ENCODE measurements around the gene HPSE2. TPM values are rescaled to one million over a fixed set of nuclear protein-coding genes. Genes with fewer than 3 reads are reported as not detected.

HPSE2 gene
- total RNA-seq, 2 experiments from 2014 or later: not detected

GRCh38 chr10:98488669-98489430 lies 746.8 kb downstream of the HPSE2 start:
- H3K27ac Mint-ChIP-seq: no peak overlapping the region
- H3K36me3 Mint-ChIP-seq (ENCODE audit: low read depth): no peaks in the 10 kb centered on the region
- ATAC-seq (no peak), DNase-seq (no peak)
- no peak overlapping the region for H3K4me3 Mint-ChIP-seq
- H3K9me3 Mint-ChIP-seq (ENCODE audit: insufficient read depth): no peaks in the 10 kb centered on the region
- CTCF ChIA-PET: interaction anchor here (1.0 kb wide), 1 partner anchor 22 kb away, joined by 3 read pairs; no protein-coding TSS in a partner anchor
- H3K4me1 Mint-ChIP-seq (ENCODE audit: low read depth): peaks cover 2% of the 10 kb centered on the region
- peaks cover 8% of the 10 kb centered on the region for H3K27me3 Mint-ChIP-seq (ENCODE audit: low read depth)
- POLR2A ChIA-PET: interaction anchor here (0.6 kb wide), 1 partner anchor 207 kb away, joined by 3 read pairs; no protein-coding TSS in a partner anchor

- Mint-ChIP-seq H3K27ac (no peak overlapping the region), H3K27me3 (ENCODE audit: low read depth) (peaks cover 7% of the 10 kb centered on the region), H3K4me3 (no peak overlapping the region), H3K4me1 (ENCODE audit: low read depth) (peaks cover 3% of the 10 kb centered on the region), H3K36me3 (ENCODE audit: low read depth) (no peaks in the 10 kb centered on the region), H3K9me3 (ENCODE audit: insufficient read depth) (peaks cover 5% of the 10 kb centered on the region)
- no peak for ATAC-seq
- ChIA-PET CTCF (interaction anchor here (0.8 to 1.0 kb wide), 2 partner anchors 19 to 21 kb away, joined by 3 read pairs; no protein-coding TSS in a partner anchor), POLR2A (no interaction called here)
- no peak for DNase-seq
Measured at GRCh38 chr10:98487649-98488048, 748.0 kb downstream of the HPSE2 start.

GRCh38 chr10:98486421-98486820 lies 749.2 kb downstream of the HPSE2 start:
- peaks cover 7% of the 10 kb centered on the region for H3K27me3 Mint-ChIP-seq (ENCODE audit: low read depth)
- no peaks in the 10 kb centered on the region for H3K36me3 Mint-ChIP-seq (ENCODE audit: low read depth)
- H3K9me3 Mint-ChIP-seq (ENCODE audit: insufficient read depth): peaks cover 5% of the 10 kb centered on the region
- DNase-seq (no peak), ATAC-seq (no peak)
- no peak overlapping the region for H3K4me3 Mint-ChIP-seq
- ChIA-PET POLR2A (no interaction called here), CTCF (no interaction called here)
- H3K4me1 Mint-ChIP-seq (ENCODE audit: low read depth): peaks cover 13% of the 10 kb centered on the region
- no peak overlapping the region for H3K27ac Mint-ChIP-seq

GRCh38 chr10:98485959-98486358 lies 749.7 kb downstream of the HPSE2 start:
- DNase-seq (no peak), ATAC-seq (no peak)
- Mint-ChIP-seq H3K9me3 (ENCODE audit: insufficient read depth) (peaks cover 5% of the 10 kb centered on the region), H3K27ac (no peak overlapping the region), H3K4me3 (no peak overlapping the region), H3K36me3 (ENCODE audit: low read depth) (no peaks in the 10 kb centered on the region), H3K27me3 (ENCODE audit: low read depth) (peaks cover 7% of the 10 kb centered on the region), H3K4me1 (ENCODE audit: low read depth) (peaks cover 13% of the 10 kb centered on the region)
- ChIA-PET CTCF (no interaction called here), POLR2A (no interaction called here)

- Mint-ChIP-seq H3K4me1 (ENCODE audit: low read depth) (peaks cover 17% of the 10 kb centered on the region), H3K4me3 (no peak overlapping the region), H3K27me3 (ENCODE audit: low read depth) (peaks cover 9% of the 10 kb centered on the region), H3K9me3 (ENCODE audit: insufficient read depth) (peaks cover 5% of the 10 kb centered on the region), H3K36me3 (ENCODE audit: low read depth) (no peaks in the 10 kb centered on the region), H3K27ac (no peak overlapping the region)
- ATAC-seq (no peak), DNase-seq (no peak)
- ChIA-PET CTCF (no interaction called here), POLR2A (no interaction called here)
Measured at GRCh38 chr10:98483658-98484057, 752.0 kb downstream of the HPSE2 start.

- ATAC-seq (no peak), DNase-seq (no peak)
- Mint-ChIP-seq H3K36me3 (ENCODE audit: low read depth) (no peaks in the 10 kb centered on the region), H3K4me1 (ENCODE audit: low read depth) (peaks cover 19% of the 10 kb centered on the region), H3K27ac (peak overlapping the region; percentile 76), H3K4me3 (no peak overlapping the region), H3K9me3 (ENCODE audit: insufficient read depth) (peaks cover 5% of the 10 kb centered on the region), H3K27me3 (ENCODE audit: low read depth) (peaks cover 9% of the 10 kb centered on the region)
- ChIA-PET POLR2A (no interaction called here), CTCF (interaction anchor here (3.8 kb wide), 1 partner anchor 14 kb away, joined by 17 read pairs; no protein-coding TSS in a partner anchor)
Measured at GRCh38 chr10:98482096-98482495, 753.6 kb downstream of the HPSE2 start.

GRCh38 chr10:98481404-98481945 lies 754.2 kb downstream of the HPSE2 start:
- no peak overlapping the region for H3K4me3 Mint-ChIP-seq
- peaks cover 5% of the 10 kb centered on the region for H3K9me3 Mint-ChIP-seq (ENCODE audit: insufficient read depth)
- no peak for ATAC-seq
- ChIA-PET POLR2A (no interaction called here), CTCF (interaction anchor here (3.8 kb wide), 1 partner anchor 14 kb away, joined by 17 read pairs; no protein-coding TSS in a partner anchor)
- H3K27me3 Mint-ChIP-seq (ENCODE audit: low read depth): peaks cover 9% of the 10 kb centered on the region
- no peak overlapping the region for H3K27ac Mint-ChIP-seq
- DNase-seq: no peak
- no peaks in the 10 kb centered on the region for H3K36me3 Mint-ChIP-seq (ENCODE audit: low read depth)
- peaks cover 19% of the 10 kb centered on the region for H3K4me1 Mint-ChIP-seq (ENCODE audit: low read depth)

- peaks cover 19% of the 10 kb centered on the region for H3K4me1 Mint-ChIP-seq (ENCODE audit: low read depth)
- peaks cover 3% of the 10 kb centered on the region for H3K27me3 Mint-ChIP-seq (ENCODE audit: low read depth)
- no peak for DNase-seq
- peaks cover 5% of the 10 kb centered on the region for H3K9me3 Mint-ChIP-seq (ENCODE audit: insufficient read depth)
- ATAC-seq: no peak
- H3K27ac Mint-ChIP-seq: no peak overlapping the region
- ChIA-PET CTCF (interaction anchor here (2.1 kb wide), 1 partner anchor 11 kb away, joined by 9 read pairs; no protein-coding TSS in a partner anchor), POLR2A (interaction anchor here (0.8 kb wide), 1 partner anchor 10 kb away, joined by 4 read pairs; no protein-coding TSS in a partner anchor)
- H3K36me3 Mint-ChIP-seq (ENCODE audit: low read depth): no peaks in the 10 kb centered on the region
- H3K4me3 Mint-ChIP-seq: no peak overlapping the region
Measured at GRCh38 chr10:98478430-98479222, 757.0 kb downstream of the HPSE2 start.

- Mint-ChIP-seq H3K27me3 (ENCODE audit: low read depth) (peaks cover 2% of the 10 kb centered on the region), H3K36me3 (ENCODE audit: low read depth) (no peaks in the 10 kb centered on the region), H3K4me1 (ENCODE audit: low read depth) (peaks cover 19% of the 10 kb centered on the region), H3K4me3 (no peak overlapping the region), H3K27ac (no peak overlapping the region), H3K9me3 (ENCODE audit: insufficient read depth) (no peaks in the 10 kb centered on the region)
- ChIA-PET POLR2A (no interaction called here), CTCF (interaction anchor here (2.1 kb wide), 1 partner anchor 10 kb away, joined by 9 read pairs; no protein-coding TSS in a partner anchor)
- ATAC-seq (no peak), DNase-seq (no peak)
Measured at GRCh38 chr10:98477861-98478260, 757.8 kb downstream of the HPSE2 start.

- Mint-ChIP-seq H3K9me3 (ENCODE audit: insufficient read depth) (no peaks in the 10 kb centered on the region), H3K4me1 (ENCODE audit: low read depth) (peaks cover 8% of the 10 kb centered on the region), H3K27me3 (ENCODE audit: low read depth) (peaks cover 9% of the 10 kb centered on the region), H3K4me3 (no peak overlapping the region), H3K36me3 (ENCODE audit: low read depth) (no peaks in the 10 kb centered on the region), H3K27ac (no peak overlapping the region)
- CTCF ChIA-PET: interaction anchor here (0.6 kb wide), 1 partner anchor 162 kb away, joined by 3 read pairs; no protein-coding TSS in a partner anchor
- no peak for DNase-seq
- ATAC-seq: no peak
- POLR2A ChIA-PET: no interaction called here
Measured at GRCh38 chr10:98474628-98475027, 761.0 kb downstream of the HPSE2 start.

GRCh38 chr10:98472196-98472595 lies 763.5 kb downstream of the HPSE2 start:
- Mint-ChIP-seq H3K4me3 (no peak overlapping the region), H3K36me3 (ENCODE audit: low read depth) (no peaks in the 10 kb centered on the region), H3K9me3 (ENCODE audit: insufficient read depth) (no peaks in the 10 kb centered on the region), H3K4me1 (ENCODE audit: low read depth) (peaks cover 8% of the 10 kb centered on the region), H3K27ac (no peak overlapping the region), H3K27me3 (ENCODE audit: low read depth) (peaks cover 9% of the 10 kb centered on the region)
- DNase-seq: no peak
- no peak for ATAC-seq
- POLR2A ChIA-PET: no interaction called here
- CTCF ChIA-PET: interaction anchor here (0.9 kb wide), 1 partner anchor 8 kb away, joined by 3 read pairs; no protein-coding TSS in a partner anchor

GRCh38 chr10:98470850-98471249 lies 764.8 kb downstream of the HPSE2 start:
- no peak for DNase-seq
- Mint-ChIP-seq H3K9me3 (ENCODE audit: insufficient read depth) (no peaks in the 10 kb centered on the region), H3K27ac (no peak overlapping the region), H3K36me3 (ENCODE audit: low read depth) (no peaks in the 10 kb centered on the region), H3K4me3 (no peak overlapping the region), H3K4me1 (ENCODE audit: low read depth) (peaks cover 9% of the 10 kb centered on the region), H3K27me3 (ENCODE audit: low read depth) (peaks cover 9% of the 10 kb centered on the region)
- ATAC-seq: no peak
- POLR2A ChIA-PET: no interaction called here
- CTCF ChIA-PET: no interaction called here

Measured in activated CD8-positive, alpha-beta T cell treated with anti-CD3 and anti-CD28 coated beads, Interleukin-2, amount 10 ng/mL, durations not matched to agents 7 days and 5 days (primary cell).